Astrocyte of the spinal cord (primary cell): Measurements from ENCODE around the gene GPSM1.

Source experiments
- DNase-seq: peaks from one replicate; pipeline ENCODE4 v3.0.0; 2011; ENCODE audit warnings: low read depth, low spot score
- H3K4me3 ChIP-seq: 2 replicates; pipeline ENCODE4 v1.5.1; 2011; ENCODE audit warnings: low read depth, mild to moderate bottlenecking, low read length, moderate library complexity
- CTCF ChIP-seq: IDR thresholded peaks from 2 replicates; pipeline ENCODE4 v1.5.1; 2012; ENCODE audit warnings: low read depth, mild to moderate bottlenecking, low read length, inconsistent platforms
- in situ Hi-C: cut with HindIII; loops from 2 replicates; pipeline ENCODE4 v1.10.0; 2017; ENCODE audit warnings: low sequenced_read_pairs

Gene GPSM1

GRCh38 chr9:136358016-136358415 is 30.7 kb downstream of the GPSM1 start:
- H3K4me3 ChIP-seq: no peak overlapping the region
- no peak for TF ChIP-seq CTCF
- in situ Hi-C loops: no loop called here
- no peak for DNase-seq

GRCh38 chr9:136358888-136359287 is 31.5 kb downstream of the GPSM1 start:
- H3K4me3 ChIP-seq: no peak overlapping the region
- in situ Hi-C loops: no loop called here
- TF ChIP-seq CTCF: no peak
- DNase-seq: no peak

GRCh38 chr9:136359774-136360718 is 32.7 kb downstream of the GPSM1 start:
- in situ Hi-C loops: no loop called here
- TF ChIP-seq CTCF: no peak
- no peak overlapping the region for H3K4me3 ChIP-seq
- DNase-seq: no peak

- in situ Hi-C loops: no loop called here
- no peak for TF ChIP-seq CTCF
- H3K4me3 ChIP-seq: no peak overlapping the region
- no peak for DNase-seq
These were observed 33.9 kb downstream of the GPSM1 start for GRCh38 chr9:136361047-136361753.

GRCh38 chr9:136361754-136362449 is 34.6 kb downstream of the GPSM1 start:
- DNase-seq: no peak
- TF ChIP-seq CTCF: no peak
- H3K4me3 ChIP-seq: no peak overlapping the region
- in situ Hi-C loops: no loop called here

- DNase-seq: no peak
- no peak for TF ChIP-seq CTCF
- H3K4me3 ChIP-seq: no peak overlapping the region
- in situ Hi-C loops: no loop called here
These were observed 35.1 kb downstream of the GPSM1 start for GRCh38 chr9:136362450-136362784.
